Testis (tissue), 3 donors: ENCODE results near the gene HSD17B14. TPM values are rescaled to one million over a fixed set of nuclear protein-coding genes. Genes with fewer than 3 reads are reported as not detected.

Experiments used
- DNase-seq: peaks from one replicate; pipeline ENCODE4 v3.0.0-alpha.2; 2019
- H3K27ac ChIP-seq, 2 donors: fragments of 200-600 bp; sonication (generic); one replicate each; pipeline ENCODE4 v1.5.1; 2019
- H3K27me3 ChIP-seq: fragments of 200-600 bp; sonication (generic); one replicate; pipeline ENCODE4 v1.5.1; 2019
- H3K36me3 ChIP-seq: fragments of 200-600 bp; sonication (generic); one replicate; pipeline ENCODE4 v1.5.1; 2017; ENCODE audit warnings: low read depth; ENCODE audit errors: missing control alignments
- H3K4me1 ChIP-seq: fragments of 200-600 bp; sonication (generic); one replicate; pipeline ENCODE4 v1.5.1; 2019
- H3K4me3 ChIP-seq, 2 donors: fragments of 200-600 bp; sonication (generic); one replicate each; pipeline ENCODE4 v1.5.1; 2017 to 2019
- H3K9me3 ChIP-seq: fragments of 200-600 bp; sonication (generic); one replicate; pipeline ENCODE4 v1.5.1; 2017
- POLR2A ChIP-seq: fragments of 450-650 bp; IDR thresholded peaks from one replicate; pipeline ENCODE4 v1.6.1; 2017; ENCODE audit warnings: antibody characterized with exemption, mild to moderate bottlenecking, moderate library complexity
- WGBS, 2 donors: methylation state at CpG; one replicate each; pipeline ENCODE4 v1.1.5; 2018; 5-methylcytosine and 5-hydroxymethylcytosine counted together
- intact Hi-C: fragments of 100-400 bp; cut with DNase I; formaldehyde crosslinking; loops from one replicate; pipeline ENCODE4 v1.15.1; 2023; ENCODE audit warnings: low total_unique reads
- polyA plus RNA-seq: library from polyadenylated mRNA; stranded (reverse); fragments of 350-450 nt; fragmentation: Illumina TruSeq; extraction: RNeasy Lipid Tissue Mini Kit (QIAGEN cat#74804); gene quantifications from one replicate; pipeline ENCODE4 v1.2.3, GENCODE V29; 2014; ENCODE audit warnings: low read depth, low replicate concordance; ENCODE audit not compliant: insufficient read depth
- total RNA-seq, 2 donors: library from RNA; depleted of rRNA; stranded (reverse); fragments of >200 nt; gene quantifications; one replicate each; pipeline ENCODE4 v1.2.3, GENCODE V29; 2016
- TF ChIP-seq, protein P1 (sequence below), 3 experiments: fragments of 450-650 bp in 2 of 3; fragments of 200-600 bp in 1 of 3; sonication (generic) in 1 of 3; IDR thresholded peaks; one replicate each; pipeline ENCODE4 v1.5.1; 2016 to 2019; ENCODE audit warnings: antibody characterized with exemption in 3 of 3, mild to moderate bottlenecking in 2 of 3, moderate library complexity in 1 of 3

The HSD17B14 gene
- total and polyA plus RNA-seq, 3 donors from 2014 or later, result 5.6 to 11.9 (median 8.8) TPM

DNA sequence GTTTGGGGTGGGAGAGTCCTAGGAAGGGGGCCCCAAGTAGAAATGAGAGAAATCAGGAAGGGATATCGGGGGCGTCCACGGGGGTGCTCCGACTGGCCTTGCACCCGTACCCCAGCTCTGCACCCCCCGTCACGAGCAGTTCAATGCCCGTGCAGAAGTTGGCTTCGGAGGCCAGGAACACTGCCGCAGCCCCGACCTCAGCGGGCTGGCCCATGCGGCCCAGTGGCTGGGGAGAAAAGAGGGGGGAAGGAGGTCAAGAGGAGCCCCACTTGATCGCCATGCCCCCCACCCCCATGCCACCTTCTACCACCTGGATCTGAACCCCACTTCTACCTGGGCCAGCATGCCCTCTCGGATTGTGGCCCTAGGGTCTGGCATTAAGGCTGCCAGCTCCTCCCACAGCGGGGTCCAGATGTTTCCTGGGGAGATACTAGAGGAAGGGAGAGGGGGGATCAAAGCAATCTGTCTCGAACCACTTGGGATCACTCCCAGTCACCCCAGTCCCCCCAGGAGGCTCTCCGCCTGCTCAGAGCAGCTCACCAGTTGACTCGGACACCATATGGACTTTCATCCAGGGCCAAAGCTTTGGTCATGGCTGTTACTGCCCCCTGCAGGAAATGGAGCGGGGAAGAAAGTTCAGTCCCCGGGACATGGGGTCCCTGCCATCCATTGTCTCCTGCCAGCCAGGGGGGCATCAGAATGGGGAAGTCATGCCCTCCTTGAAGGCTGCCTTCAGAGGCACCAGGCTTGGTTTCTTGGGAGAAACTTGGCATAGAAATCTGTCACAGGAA lies 23.0 kb downstream of the HSD17B14 start:
- H3K27me3 ChIP-seq, result no peaks in the 10 kb centered on the region
- H3K4me3 ChIP-seq, result no peak overlapping the region
- no peaks in the 10 kb centered on the region for H3K36me3 ChIP-seq
- no peaks in the 10 kb centered on the region for H3K9me3 ChIP-seq
- no peak for TF ChIP-seq POLR2A
- TF ChIP-seq, protein P1, sequence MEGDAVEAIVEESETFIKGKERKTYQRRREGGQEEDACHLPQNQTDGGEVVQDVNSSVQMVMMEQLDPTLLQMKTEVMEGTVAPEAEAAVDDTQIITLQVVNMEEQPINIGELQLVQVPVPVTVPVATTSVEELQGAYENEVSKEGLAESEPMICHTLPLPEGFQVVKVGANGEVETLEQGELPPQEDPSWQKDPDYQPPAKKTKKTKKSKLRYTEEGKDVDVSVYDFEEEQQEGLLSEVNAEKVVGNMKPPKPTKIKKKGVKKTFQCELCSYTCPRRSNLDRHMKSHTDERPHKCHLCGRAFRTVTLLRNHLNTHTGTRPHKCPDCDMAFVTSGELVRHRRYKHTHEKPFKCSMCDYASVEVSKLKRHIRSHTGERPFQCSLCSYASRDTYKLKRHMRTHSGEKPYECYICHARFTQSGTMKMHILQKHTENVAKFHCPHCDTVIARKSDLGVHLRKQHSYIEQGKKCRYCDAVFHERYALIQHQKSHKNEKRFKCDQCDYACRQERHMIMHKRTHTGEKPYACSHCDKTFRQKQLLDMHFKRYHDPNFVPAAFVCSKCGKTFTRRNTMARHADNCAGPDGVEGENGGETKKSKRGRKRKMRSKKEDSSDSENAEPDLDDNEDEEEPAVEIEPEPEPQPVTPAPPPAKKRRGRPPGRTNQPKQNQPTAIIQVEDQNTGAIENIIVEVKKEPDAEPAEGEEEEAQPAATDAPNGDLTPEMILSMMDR (IDR thresholded peaks at IDR 0.05), result no peak
- no peak for DNase-seq
- intact Hi-C loops, result no loop called here
- H3K4me1 ChIP-seq, result peaks cover 18% of the 10 kb centered on the region
- WGBS, 2 donors, result 70 to 87% methylated on average over 20 to 21 of the region's 21 CpGs
- peak overlapping the region; percentile 72 to 91 for H3K27ac ChIP-seq

DNA sequence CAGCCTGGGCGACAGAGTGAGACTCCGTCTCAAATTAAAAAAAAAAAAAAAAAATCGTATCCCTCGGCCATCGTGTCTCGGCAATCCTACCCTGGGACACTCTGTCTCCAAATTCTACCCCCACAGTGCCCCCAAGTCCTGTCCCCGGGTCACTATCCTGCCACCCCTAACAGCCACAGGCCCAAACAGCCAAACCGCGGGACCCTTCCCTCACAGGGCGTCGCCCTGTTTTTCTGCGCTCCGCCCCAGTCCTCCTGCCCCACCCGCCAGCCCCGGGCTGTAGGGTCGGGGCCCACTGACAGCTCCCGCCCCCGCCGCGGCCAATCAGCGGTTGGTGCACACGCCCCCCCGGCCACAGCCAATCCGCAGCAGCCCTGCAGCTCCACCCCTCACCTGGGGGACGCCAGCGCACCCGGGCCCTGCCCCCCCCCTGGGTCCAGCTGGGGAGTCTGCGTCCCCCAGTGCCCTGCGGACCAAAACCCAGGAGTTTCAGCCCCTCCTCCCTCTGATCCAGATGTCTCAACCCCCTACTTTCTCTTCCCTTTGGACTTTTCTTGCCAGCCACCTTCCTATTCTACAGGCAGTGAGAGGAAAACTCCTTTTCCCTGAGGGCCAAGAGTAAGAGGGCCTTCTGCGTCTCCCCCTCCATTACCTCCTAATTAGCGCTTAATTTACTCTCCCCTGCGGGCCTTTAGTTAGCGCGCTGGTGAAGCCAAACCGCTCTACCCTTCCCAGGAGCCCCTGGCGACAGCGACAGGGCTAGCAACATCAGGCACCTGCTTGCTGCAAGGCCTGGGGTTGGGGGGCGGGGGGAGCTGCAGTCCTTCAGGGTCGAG lies 24.0 kb downstream of the HSD17B14 start:
- intact Hi-C loops, result no loop called here

GRCh38 chr19:48810151-48810550 lies 26.1 kb downstream of the HSD17B14 start:
- H3K4me1 ChIP-seq, result peaks cover 23% of the 10 kb centered on the region
- no peak for DNase-seq
- no peaks in the 10 kb centered on the region for H3K9me3 ChIP-seq
- peak overlapping the region; percentile 72 to 91 for H3K27ac ChIP-seq
- H3K27me3 ChIP-seq, result no peaks in the 10 kb centered on the region
- H3K36me3 ChIP-seq, result no peaks in the 10 kb centered on the region
- TF ChIP-seq, protein P1 (IDR thresholded peaks at IDR 0.05), result no peak
- no peak for TF ChIP-seq POLR2A
- WGBS, 2 donors, result 12% methylated on average over 7 of the region's 7 CpGs
- peak overlapping the region; percentile 61 to 65 for H3K4me3 ChIP-seq
- intact Hi-C loops, result no loop called here

More for the DNA sequence above, 24.0 kb downstream of the HSD17B14 start:
- Histone ChIP-seq H3K27me3 (no peaks in the 10 kb centered on the region), H3K9me3 (no peaks in the 10 kb centered on the region), H3K36me3 (no peaks in the 10 kb centered on the region), H3K4me1 (peaks cover 21% of the 10 kb centered on the region), H3K27ac (peak overlapping the region; percentile 72 to 91), H3K4me3 (peak overlapping the region; percentile 61 to 65)
- 8 to 9% methylated on average over 30 to 39 of the region's 39 CpGs for WGBS, 2 donors
- peak; percentile 93 for DNase-seq
- TF ChIP-seq POLR2A, result peak; percentile 49
- TF ChIP-seq, protein P1 (IDR thresholded peaks at IDR 0.05), result no peak

GRCh38 chr19:48807590-48808308 lies 28.5 kb downstream of the HSD17B14 start:
- Histone ChIP-seq H3K4me3 (no peak overlapping the region), H3K27ac (peak overlapping the region in 1 of 2 donors; percentile 20), H3K9me3 (no peaks in the 10 kb centered on the region), H3K36me3 (no peaks in the 10 kb centered on the region), H3K4me1 (peaks cover 22% of the 10 kb centered on the region), H3K27me3 (no peaks in the 10 kb centered on the region)
- 77 to 86% methylated on average over 9 to 13 of the region's 13 CpGs for WGBS, 2 donors
- intact Hi-C loops, result no loop called here
- no peak for DNase-seq
- TF ChIP-seq, protein P1 (IDR thresholded peaks at IDR 0.05), result no peak
- no peak for TF ChIP-seq POLR2A
